Fibroblast of lung (primary cell): ENCODE results near the gene SOCS1.

Source experiments
- CTCF ChIP-seq, 2 donors: IDR thresholded peaks in 1 of 2; conservative IDR thresholded peaks in 1 of 2; 1 replicate in 1 of 2; 2 replicates in 1 of 2; pipeline ENCODE4 v1.5.1; 2011 to 2012; ENCODE audit warnings: low read length in 2 of 2, control low read depth in 1 of 2, inconsistent platforms in 1 of 2, low read depth in 1 of 2, mild to moderate bottlenecking in 1 of 2
- EZH2 ChIP-seq: IDR thresholded peaks from 2 replicates; pipeline ENCODE4 v1.5.1; 2012; ENCODE audit warnings: low read length, control low read depth, mild to moderate bottlenecking; ENCODE audit errors: missing control alignments

- TF ChIP-seq CTCF (conservative IDR thresholded peaks at IDR 0.05 in 1 of 2, IDR thresholded peaks at IDR 0.05 in 1 of 2; ENCODE audit: low read depth in 1 of 2, low read length in 2 of 2) (no peak), EZH2 (no peak)
Observed at GRCh38 chr16:11268921-11269375, 12.9 kb upstream of the SOCS1 start, which contains the start of gene TNP2.
